Measurements from ENCODE around the gene DISP1.

DISP1 gene

GRCh38 chr1:222791006-222791710, 23.7 kb upstream of the DISP1 start:
- no peaks in the 10 kb centered on the region for H3K27me3 ChIP-seq (ENCODE audit: control insufficient read depth, insufficient read depth, low read length)
- no peak overlapping the region for H2AFZ ChIP-seq
- no peaks in the 10 kb centered on the region for H3K36me3 ChIP-seq (ENCODE audit: control insufficient read depth, insufficient read depth, low read length)
- H3K4me3 ChIP-seq (ENCODE audit: low read depth, low read length) = no peak overlapping the region
- H3K27ac ChIP-seq = no peak overlapping the region
- H3K9me3 ChIP-seq (ENCODE audit: control insufficient read depth, low read length) = no peaks in the 10 kb centered on the region
- H3K9ac ChIP-seq = no peak overlapping the region
- no peaks in the 10 kb centered on the region for H3K79me2 ChIP-seq
- TF ChIP-seq CTCF (IDR thresholded peaks at IDR 0.05) = no peak
- no peak overlapping the region for H3K4me2 ChIP-seq (ENCODE audit: low read length)
- no peaks in the 10 kb centered on the region for H3K4me1 ChIP-seq

- peak; percentile 36 for TF ChIP-seq CTCF (IDR thresholded peaks at IDR 0.05)
- no peak overlapping the region for H3K9ac ChIP-seq
Observed at GRCh38 chr1:222792744-222793143, 22.1 kb upstream of the DISP1 start.

GRCh38 chr1:222794656-222795474, 20.0 kb upstream of the DISP1 start:
- TF ChIP-seq CTCF (IDR thresholded peaks at IDR 0.05) = no peak
- Histone ChIP-seq H3K4me2 (ENCODE audit: low read length) (no peak overlapping the region), H3K79me2 (no peaks in the 10 kb centered on the region), H3K36me3 (ENCODE audit: control insufficient read depth, insufficient read depth, low read length) (no peaks in the 10 kb centered on the region), H3K9me3 (ENCODE audit: control insufficient read depth, low read length) (no peaks in the 10 kb centered on the region), H2AFZ (no peak overlapping the region), H3K27me3 (ENCODE audit: control insufficient read depth, insufficient read depth, low read length) (no peaks in the 10 kb centered on the region), H3K27ac (no peak overlapping the region), H3K9ac (no peak overlapping the region), H3K4me3 (ENCODE audit: low read depth, low read length) (no peak overlapping the region), H3K4me1 (no peaks in the 10 kb centered on the region)

More at GRCh38 chr1:222792744-222793143, 22.1 kb upstream of the DISP1 start:
- Histone ChIP-seq H3K36me3 (ENCODE audit: control insufficient read depth, insufficient read depth, low read length) (no peaks in the 10 kb centered on the region), H3K4me1 (no peaks in the 10 kb centered on the region), H3K4me3 (ENCODE audit: low read depth, low read length) (no peak overlapping the region), H3K27ac (no peak overlapping the region), H3K79me2 (no peaks in the 10 kb centered on the region), H3K9me3 (ENCODE audit: control insufficient read depth, low read length) (no peaks in the 10 kb centered on the region), H2AFZ (no peak overlapping the region), H3K4me2 (ENCODE audit: low read length) (no peak overlapping the region), H3K27me3 (ENCODE audit: control insufficient read depth, insufficient read depth, low read length) (no peaks in the 10 kb centered on the region)

GRCh38 chr1:222798116-222798515, 16.7 kb upstream of the DISP1 start:
- Histone ChIP-seq H3K27me3 (ENCODE audit: control insufficient read depth, insufficient read depth, low read length) (no peaks in the 10 kb centered on the region), H3K9ac (no peak overlapping the region), H2AFZ (no peak overlapping the region), H3K27ac (no peak overlapping the region), H3K4me2 (ENCODE audit: low read length) (no peak overlapping the region), H3K79me2 (no peaks in the 10 kb centered on the region), H3K9me3 (ENCODE audit: control insufficient read depth, low read length) (no peaks in the 10 kb centered on the region), H3K4me3 (ENCODE audit: low read depth, low read length) (no peak overlapping the region), H3K4me1 (no peaks in the 10 kb centered on the region), H3K36me3 (ENCODE audit: control insufficient read depth, insufficient read depth, low read length) (no peaks in the 10 kb centered on the region)
- no peak for TF ChIP-seq CTCF (IDR thresholded peaks at IDR 0.05)

Data from parathyroid adenoma (tissue), 2 donors.